ENCODE data around the gene WNT7B. TPM values are rescaled to one million over a fixed set of nuclear protein-coding genes. Genes with fewer than 3 reads are reported as not detected.

The WNT7B gene
- total RNA-seq, 1 donor from 2014 or later, result 1.8 TPM

GRCh38 chr22:45911601-45912271, 65.2 kb downstream of the WNT7B start:
- H3K79me2 ChIP-seq (ENCODE audit: low read depth), result no peaks in the 10 kb centered on the region
- H2AFZ ChIP-seq (replicated peaks), result no peak overlapping the region

GRCh38 chr22:45910928-45911467, 66.0 kb downstream of the WNT7B start:
- Mint-ChIP-seq H3K4me1 (peaks cover 47% of the 10 kb centered on the region), H3K27me3 (ENCODE audit: insufficient read depth, low read depth) (peaks cover 27% of the 10 kb centered on the region), H3K9me3 (peaks cover 6% of the 10 kb centered on the region), H3K4me3 (no peak overlapping the region), H3K36me3 (peaks cover 4% of the 10 kb centered on the region), H3K27ac (peak overlapping the region; percentile 76)
- H3K4me2 ChIP-seq, result no peak overlapping the region
- peak; percentile 30 for DNase-seq (ENCODE audit: low spot score)
- peaks cover 7% of the 10 kb centered on the region for H3K27me3 ChIP-seq
- no peaks in the 10 kb centered on the region for H3K9me3 ChIP-seq (ENCODE audit: low read depth)
- H3K9ac ChIP-seq, result no peak overlapping the region
- H3K36me3 ChIP-seq, result no peaks in the 10 kb centered on the region
- peaks cover 36% of the 10 kb centered on the region for H3K4me1 ChIP-seq
- H3K79me2 ChIP-seq (ENCODE audit: low read depth), result no peaks in the 10 kb centered on the region
- peaks cover 22% of the 10 kb centered on the region for H3F3A ChIP-seq (ENCODE audit: low read depth)
- H3K4me3 ChIP-seq, result no peak overlapping the region
- no peak overlapping the region for H3K27ac ChIP-seq
- TF ChIP-seq EZH2phosphoT487 (IDR thresholded peaks at IDR 0.05) (no peak), EZH2 (IDR thresholded peaks at IDR 0.05) (no peak), CTCF (IDR thresholded peaks at IDR 0.05) (no peak)
- no peak overlapping the region for H2AFZ ChIP-seq (replicated peaks)
- peaks cover under 1% of the 10 kb centered on the region for H4K20me1 ChIP-seq (ENCODE audit: low read depth)

More at GRCh38 chr22:45911601-45912271, 65.2 kb downstream of the WNT7B start:
- Mint-ChIP-seq H3K36me3 (peaks cover 4% of the 10 kb centered on the region), H3K4me1 (peaks cover 40% of the 10 kb centered on the region), H3K27me3 (ENCODE audit: insufficient read depth, low read depth) (peaks cover 25% of the 10 kb centered on the region), H3K9me3 (peaks cover 6% of the 10 kb centered on the region), H3K27ac (no peak overlapping the region), H3K4me3 (no peak overlapping the region)
- H3K27ac ChIP-seq, result no peak overlapping the region
- peaks cover 15% of the 10 kb centered on the region for H3F3A ChIP-seq (ENCODE audit: low read depth)
- H4K20me1 ChIP-seq (ENCODE audit: low read depth), result no peaks in the 10 kb centered on the region
- TF ChIP-seq CTCF (IDR thresholded peaks at IDR 0.05) (no peak), EZH2 (IDR thresholded peaks at IDR 0.05) (no peak), EZH2phosphoT487 (IDR thresholded peaks at IDR 0.05) (no peak)
- H3K9ac ChIP-seq, result no peak overlapping the region
- H3K36me3 ChIP-seq, result no peaks in the 10 kb centered on the region
- no peaks in the 10 kb centered on the region for H3K9me3 ChIP-seq (ENCODE audit: low read depth)
- H3K4me1 ChIP-seq, result peaks cover 29% of the 10 kb centered on the region
- no peak for DNase-seq (ENCODE audit: low spot score)
- H3K27me3 ChIP-seq, result peaks cover 7% of the 10 kb centered on the region
- H3K4me2 ChIP-seq, result no peak overlapping the region
- H3K4me3 ChIP-seq, result no peak overlapping the region

- Mint-ChIP-seq H3K4me1 (peaks cover 63% of the 10 kb centered on the region), H3K9me3 (peaks cover 2% of the 10 kb centered on the region), H3K4me3 (peak overlapping the region; percentile 48), H3K36me3 (peaks cover under 1% of the 10 kb centered on the region), H3K27me3 (ENCODE audit: insufficient read depth, low read depth) (peaks cover 26% of the 10 kb centered on the region), H3K27ac (peak overlapping the region; percentile 77)
- H3K27me3 ChIP-seq, result peaks cover 11% of the 10 kb centered on the region
- TF ChIP-seq EZH2phosphoT487 (IDR thresholded peaks at IDR 0.05) (no peak), EZH2 (IDR thresholded peaks at IDR 0.05) (no peak), CTCF (IDR thresholded peaks at IDR 0.05) (no peak)
- H3K4me1 ChIP-seq, result peaks cover 54% of the 10 kb centered on the region
- H4K20me1 ChIP-seq (ENCODE audit: low read depth), result peaks cover 11% of the 10 kb centered on the region
- no peak overlapping the region for H3K9ac ChIP-seq
- peak overlapping the region; percentile 38 for H3K4me2 ChIP-seq
- DNase-seq (ENCODE audit: low spot score), result peak; percentile 33
- H2AFZ ChIP-seq (replicated peaks), result no peak overlapping the region
- H3F3A ChIP-seq (ENCODE audit: low read depth), result peaks cover 42% of the 10 kb centered on the region
- no peak overlapping the region for H3K27ac ChIP-seq
- H3K4me3 ChIP-seq, result no peak overlapping the region
- H3K79me2 ChIP-seq (ENCODE audit: low read depth), result no peaks in the 10 kb centered on the region
- H3K36me3 ChIP-seq, result no peaks in the 10 kb centered on the region
- H3K9me3 ChIP-seq (ENCODE audit: low read depth), result no peaks in the 10 kb centered on the region
Observed at GRCh38 chr22:45908961-45909360, 68.0 kb downstream of the WNT7B start.

Data from neural progenitor cell (in vitro differentiated cells).